MM.1S (cell line): Measurements from ENCODE around the gene ZDHHC11.
"Not testable (repeated sequence)": the region's sequence is repeated elsewhere in the genome, so short reads cannot be mapped to it uniquely, and the experiment has no call there.

ENCODE experiments used
- DNase-seq: peaks from one replicate; pipeline ENCODE4 v3.0.0-alpha.2; 2015
- H2AFZ ChIP-seq: fragments of 300-600 bp; sonication (generic); 2 replicates; pipeline ENCODE4 v1.6.0; 2016; ENCODE audit warnings: antibody characterized with exemption, low read length
- H3F3A ChIP-seq: fragments of 300-600 bp; sonication (generic); 2 replicates; pipeline ENCODE4 v1.6.1; 2016; ENCODE audit warnings: mild to moderate bottlenecking, antibody characterized with exemption, low read length, moderate library complexity, mixed read lengths; ENCODE audit not compliant: insufficient read depth
- H3K27ac ChIP-seq: fragments of 300-600 bp; sonication (generic); 2 replicates; pipeline ENCODE4 v1.5.1; 2016; ENCODE audit warnings: mild to moderate bottlenecking, low read length
- H3K27me3 ChIP-seq: fragments of 300-600 bp; sonication (generic); replicated peaks from 2 replicates; pipeline ENCODE4 v1.6.0; 2016; ENCODE audit warnings: low read length; ENCODE audit not compliant: insufficient read depth
- H3K36me3 ChIP-seq: fragments of 300-600 bp; sonication (generic); replicated peaks from 2 replicates; pipeline ENCODE4 v1.6.1; 2016; ENCODE audit warnings: mild to moderate bottlenecking, low read length, mixed read lengths; ENCODE audit not compliant: insufficient read depth
- H3K4me1 ChIP-seq: fragments of 300-600 bp; sonication (generic); 2 replicates; pipeline ENCODE4 v1.6.1; 2016; ENCODE audit warnings: low read length, mixed read lengths
- H3K4me2 ChIP-seq: fragments of 300-600 bp; sonication (generic); 2 replicates; pipeline ENCODE4 v1.6.0; 2016; ENCODE audit warnings: low read depth, low read length
- H3K4me3 ChIP-seq: fragments of 300-600 bp; sonication (generic); 2 replicates; pipeline ENCODE4 v1.5.1; 2016; ENCODE audit warnings: low read length, mixed read lengths
- H3K79me2 ChIP-seq: fragments of 300-600 bp; sonication (generic); 2 replicates; pipeline ENCODE4 v1.6.1; 2016; ENCODE audit warnings: mixed run types, low read length, mixed read lengths
- H3K9ac ChIP-seq: fragments of 300-600 bp; sonication (generic); 2 replicates; pipeline ENCODE4 v1.6.1; 2016; ENCODE audit warnings: low read length, mixed read lengths
- H3K9me2 ChIP-seq: fragments of 300-600 bp; sonication (generic); replicated peaks from 2 replicates; pipeline ENCODE4 v1.6.1; 2016; ENCODE audit warnings: mild to moderate bottlenecking, low read length, mixed read lengths; ENCODE audit not compliant: insufficient read depth
- H3K9me3 ChIP-seq: fragments of 300-600 bp; sonication (generic); replicated peaks from 2 replicates; pipeline ENCODE4 v1.6.1; 2016; ENCODE audit warnings: mild to moderate bottlenecking, low read length, mixed read lengths; ENCODE audit not compliant: insufficient read depth
- H4K20me1 ChIP-seq: fragments of 300-600 bp; sonication (generic); 2 replicates; pipeline ENCODE4 v1.6.1; 2016; ENCODE audit warnings: mild to moderate bottlenecking, low read length, moderate library complexity, mixed read lengths; ENCODE audit not compliant: insufficient read depth
- EZH2 ChIP-seq: fragments of 300-600 bp; sonication (generic); optimal IDR thresholded peaks from 2 replicates; pipeline ENCODE3; 2017; ENCODE audit warnings: low read depth, mild to moderate bottlenecking, antibody characterized with exemption, low read length, mixed read lengths

ZDHHC11 gene

GRCh38 chr5:756171-756570 lies 94.6 kb downstream of the ZDHHC11 start:
- H3K36me3 ChIP-seq = no peaks in the 10 kb centered on the region
- H3K9me3 ChIP-seq = no peaks in the 10 kb centered on the region
- no peak overlapping the region for H3K4me2 ChIP-seq
- H3K79me2 ChIP-seq = no peaks in the 10 kb centered on the region
- H4K20me1 ChIP-seq = no peaks in the 10 kb centered on the region
- no peak for TF ChIP-seq EZH2
- H3K4me3 ChIP-seq = no peak overlapping the region
- peaks cover 13% of the 10 kb centered on the region for H3K4me1 ChIP-seq
- H3K9ac ChIP-seq = no peak overlapping the region
- peaks cover 9% of the 10 kb centered on the region; the same call in 1 of the 2 replicates for H3F3A ChIP-seq
- no peak for DNase-seq
- no peak overlapping the region for H2AFZ ChIP-seq
- no peaks in the 10 kb centered on the region for H3K9me2 ChIP-seq
- H3K27me3 ChIP-seq = no peaks in the 10 kb centered on the region
- H3K27ac ChIP-seq = no peak overlapping the region

- not testable (repeated sequence) for H3K27me3 ChIP-seq, DNase-seq, H3F3A ChIP-seq, H4K20me1 ChIP-seq, H3K4me3 ChIP-seq, H3K27ac ChIP-seq, H3K36me3 ChIP-seq, H3K4me2 ChIP-seq, H2AFZ ChIP-seq, H3K9me2 ChIP-seq, H3K4me1 ChIP-seq, H3K79me2 ChIP-seq, H3K9ac ChIP-seq, H3K9me3 ChIP-seq
Measured at GRCh38 chr5:754143-754632, 96.6 kb downstream of the ZDHHC11 start.

DNA sequence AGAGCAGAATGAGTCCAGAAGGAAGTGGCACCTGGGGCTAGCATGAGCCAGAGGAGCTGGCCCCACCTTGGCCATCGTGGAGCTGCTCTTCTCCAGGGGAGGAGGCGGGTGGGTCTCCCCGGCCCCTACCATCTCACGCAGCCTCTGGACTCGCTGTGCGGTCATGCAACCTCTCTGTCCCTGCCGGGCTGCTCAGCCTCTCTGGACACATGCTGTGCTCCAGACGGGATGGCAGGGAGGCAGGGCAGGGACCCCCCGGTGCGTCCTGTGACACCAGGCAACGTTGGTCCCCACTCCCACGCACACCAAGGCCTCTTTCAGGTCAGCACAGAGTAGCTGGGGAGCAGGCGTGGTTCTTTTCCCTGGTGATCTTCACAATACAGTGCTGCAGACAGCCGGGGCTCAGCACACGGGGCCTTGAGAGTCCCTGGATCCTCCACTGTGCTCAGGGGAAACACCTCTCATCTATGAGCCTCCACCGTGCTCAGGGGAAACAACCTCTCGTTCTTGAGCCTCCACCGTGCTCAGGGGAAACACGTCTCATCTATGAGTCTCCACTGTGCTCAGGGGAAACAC lies 97.1 kb downstream of the ZDHHC11 start:
- H3K9me3 ChIP-seq, H3K9ac ChIP-seq, H4K20me1 ChIP-seq, H3K4me1 ChIP-seq, H3K27me3 ChIP-seq, H3K4me3 ChIP-seq, H3F3A ChIP-seq, H3K9me2 ChIP-seq, H3K4me2 ChIP-seq, H3K27ac ChIP-seq, DNase-seq, H3K36me3 ChIP-seq, H3K79me2 ChIP-seq, H2AFZ ChIP-seq: not testable (repeated sequence)

DNA sequence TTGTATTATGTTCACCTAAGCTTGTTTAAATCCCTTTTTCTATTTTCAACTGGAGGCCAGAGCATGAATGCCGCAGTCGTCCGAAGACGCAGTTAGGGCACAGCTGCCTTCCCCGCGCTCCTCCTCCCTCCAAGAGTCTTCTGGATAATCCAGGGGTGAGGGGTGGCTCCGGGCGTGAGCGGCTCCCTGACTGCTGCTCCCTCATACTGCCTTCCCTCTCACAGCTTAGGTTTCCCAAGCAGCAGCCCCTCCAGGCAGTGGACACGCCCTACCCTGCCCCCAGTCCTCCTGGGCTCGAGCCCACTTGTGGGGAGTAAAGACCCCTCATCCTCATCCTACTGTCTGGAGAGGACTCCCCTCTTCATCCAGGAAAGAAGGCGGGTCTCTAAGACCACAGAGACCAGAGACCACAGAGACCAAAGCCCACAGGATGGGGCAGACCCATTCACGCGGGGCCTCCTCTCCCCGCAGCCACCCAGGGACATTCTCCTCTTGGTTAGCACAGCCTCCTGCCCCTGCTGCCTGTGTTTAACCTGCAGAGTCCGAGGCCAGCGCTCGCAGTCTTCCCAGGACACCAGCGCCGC lies 98.2 kb downstream of the ZDHHC11 start:
- not testable (repeated sequence) for DNase-seq, H3K4me3 ChIP-seq, H3K27ac ChIP-seq, H3K36me3 ChIP-seq, H3K9me2 ChIP-seq, H4K20me1 ChIP-seq, H3K9me3 ChIP-seq, H3K4me1 ChIP-seq, H3K79me2 ChIP-seq, H3F3A ChIP-seq, H3K9ac ChIP-seq, H2AFZ ChIP-seq, H3K4me2 ChIP-seq, H3K27me3 ChIP-seq

DNA sequence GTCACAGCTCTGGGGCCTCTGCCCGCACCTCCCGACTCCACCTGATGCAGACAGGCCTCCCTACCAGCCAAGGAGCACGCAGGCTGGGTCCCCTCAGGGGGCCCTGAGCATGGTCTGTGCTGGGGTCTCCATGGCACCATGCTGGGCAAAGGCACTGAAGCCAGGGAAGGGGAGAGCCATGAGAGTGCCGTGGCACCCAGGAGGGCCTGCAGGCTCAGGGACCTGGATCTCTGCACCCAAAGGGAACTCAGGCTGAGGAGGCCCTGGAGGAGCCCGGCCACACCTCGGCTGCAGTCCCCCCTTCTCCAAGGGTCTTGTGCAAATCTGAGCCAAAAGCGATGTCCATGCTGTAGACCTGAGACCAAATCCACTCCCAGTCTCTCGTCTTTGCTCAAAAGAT lies 98.8 kb downstream of the ZDHHC11 start:
- H3K4me2 ChIP-seq, H3F3A ChIP-seq, H3K9me3 ChIP-seq, H3K27ac ChIP-seq, H3K4me3 ChIP-seq, H4K20me1 ChIP-seq, H2AFZ ChIP-seq, DNase-seq, H3K9ac ChIP-seq, H3K4me1 ChIP-seq, H3K9me2 ChIP-seq, H3K79me2 ChIP-seq, H3K36me3 ChIP-seq, H3K27me3 ChIP-seq: not testable (repeated sequence)
